ENCODE results near the gene TBC1D20. TPM values are rescaled to one million over a fixed set of nuclear protein-coding genes. Genes with fewer than 3 reads are reported as not detected.

TBC1D20 gene
- total RNA-seq, 1 donor from 2014 or later, result 40.6 TPM

DNA sequence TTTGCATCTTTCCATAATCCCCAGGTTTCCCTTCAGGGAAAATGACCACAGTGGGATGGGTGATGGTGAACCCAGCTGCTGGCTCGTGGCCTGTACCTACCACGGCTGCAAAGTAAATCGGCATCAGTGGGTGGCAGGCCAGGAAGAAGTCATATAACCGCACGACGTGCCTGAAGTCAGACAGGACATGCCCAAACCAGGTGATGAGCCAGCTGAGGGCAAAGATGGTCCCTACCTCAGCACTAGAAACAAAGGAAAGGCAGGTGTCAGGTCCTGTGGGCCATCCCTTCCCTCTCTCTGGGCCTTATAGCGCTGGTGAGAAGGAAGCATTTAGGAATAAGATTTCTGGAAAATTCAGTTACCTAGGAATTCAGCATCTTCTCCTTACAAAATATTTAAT is 22.2 kb downstream of the TBC1D20 start:
- no peaks in the 10 kb centered on the region for H3K27me3 ChIP-seq (ENCODE audit: insufficient read depth, low read length)
- no peaks in the 10 kb centered on the region for H3K27me3 Mint-ChIP-seq (ENCODE audit: low read depth, unreplicated experiment)
- H2AFZ ChIP-seq (ENCODE audit: low read depth, low read length), result no peak overlapping the region
- no peak overlapping the region for H3K4me3 Mint-ChIP-seq (ENCODE audit: unreplicated experiment)
- DNase-seq (ENCODE audit: low read depth) (no peak), FAIRE-seq (no peak)
- H4K20me1 ChIP-seq (ENCODE audit: insufficient read depth, low read length), result peaks cover 68% of the 10 kb centered on the region
- peaks cover 49% of the 10 kb centered on the region for H3K36me3 Mint-ChIP-seq (ENCODE audit: low read depth, unreplicated experiment)
- peaks cover 8% of the 10 kb centered on the region for H3K4me1 ChIP-seq (ENCODE audit: insufficient read depth, low read length)
- H3K36me3 ChIP-seq (ENCODE audit: insufficient read depth, low read length), result peaks cover 60% of the 10 kb centered on the region
- no peak for TF ChIP-seq CTCF (IDR thresholded peaks at IDR 0.05; ENCODE audit: insufficient read depth, low read depth, low read length)
- TF ChIP-seq EZH2 (IDR thresholded peaks at IDR 0.05; ENCODE audit: insufficient read depth, low read length), result no peak
- no peak overlapping the region for H3K4me2 ChIP-seq (ENCODE audit: low read length)
- no peak overlapping the region for H3K27ac ChIP-seq (ENCODE audit: low read depth, low read length)
- H3K79me2 ChIP-seq (ENCODE audit: insufficient read depth, low read length), result peaks cover 19% of the 10 kb centered on the region
- H3K4me3 ChIP-seq (ENCODE audit: insufficient read depth, low read depth, low read length), result no peak overlapping the region
- no peaks in the 10 kb centered on the region for H3K9me3 Mint-ChIP-seq (ENCODE audit: unreplicated experiment)
- H3K9ac ChIP-seq (ENCODE audit: low read length), result no peak overlapping the region
- no peak overlapping the region for H3K27ac Mint-ChIP-seq (ENCODE audit: unreplicated experiment)
- no peaks in the 10 kb centered on the region for H3K9me3 ChIP-seq (ENCODE audit: insufficient read depth, low read depth, low read length)
- peaks cover 21% of the 10 kb centered on the region for H3K4me1 Mint-ChIP-seq (ENCODE audit: low read depth, unreplicated experiment)

DNA sequence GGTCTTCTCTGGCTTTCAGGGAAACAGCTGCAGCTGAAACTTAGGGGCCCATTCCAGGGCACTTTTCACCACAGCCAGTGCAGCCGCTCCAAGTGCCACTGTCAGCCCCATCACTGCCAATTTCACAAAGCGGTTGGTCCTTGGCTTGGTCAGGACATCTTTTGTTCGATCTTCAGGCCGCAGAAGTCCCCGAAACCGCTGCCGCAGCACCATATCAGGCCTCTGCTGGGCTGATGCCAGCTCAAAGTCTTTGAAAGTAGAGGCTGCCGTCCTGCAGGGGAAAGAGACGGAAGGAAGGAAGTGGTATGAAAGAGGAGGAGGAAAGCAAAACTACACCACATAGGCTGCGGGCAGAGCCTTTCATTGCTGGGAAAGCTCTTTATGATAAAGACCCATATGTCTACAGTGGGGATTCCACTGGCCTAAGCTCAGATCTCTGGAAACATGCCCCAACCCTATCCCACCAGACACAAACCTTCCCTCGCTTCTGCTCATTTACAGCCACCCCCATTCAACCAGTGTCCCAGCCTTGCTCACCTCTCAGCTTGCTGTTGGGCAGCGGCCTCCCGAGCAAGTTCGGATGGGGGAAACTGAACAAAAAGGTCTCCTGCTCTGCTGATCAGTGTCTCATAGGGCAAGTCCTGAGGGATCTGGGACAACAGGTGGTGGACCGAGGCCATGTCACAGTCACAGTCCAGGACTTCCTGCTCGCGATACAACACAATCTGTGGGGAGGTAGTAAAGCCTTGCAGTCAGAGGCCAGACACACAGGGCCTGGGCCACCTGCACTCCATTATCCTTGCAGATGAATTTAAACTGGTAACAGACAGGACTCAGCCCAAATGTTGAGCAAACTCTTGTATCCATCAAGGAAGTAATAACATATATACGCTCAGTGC is 23.5 kb downstream of the TBC1D20 start:
- no peak for FAIRE-seq
- peaks cover 50% of the 10 kb centered on the region for H3K36me3 Mint-ChIP-seq (ENCODE audit: low read depth, unreplicated experiment)
- no peak overlapping the region for H2AFZ ChIP-seq (ENCODE audit: low read depth, low read length)

More for the DNA sequence above, 23.5 kb downstream of the TBC1D20 start:
- Histone ChIP-seq H3K36me3 (ENCODE audit: insufficient read depth, low read length) (peaks cover 63% of the 10 kb centered on the region), H3K9ac (ENCODE audit: low read length) (no peak overlapping the region), H3K4me2 (ENCODE audit: low read length) (no peak overlapping the region), H3K27me3 (ENCODE audit: insufficient read depth, low read length) (no peaks in the 10 kb centered on the region), H4K20me1 (ENCODE audit: insufficient read depth, low read length) (peaks cover 55% of the 10 kb centered on the region), H3K27ac (ENCODE audit: low read depth, low read length) (no peak overlapping the region), H3K9me3 (ENCODE audit: insufficient read depth, low read depth, low read length) (no peaks in the 10 kb centered on the region), H3K4me3 (ENCODE audit: insufficient read depth, low read depth, low read length) (no peak overlapping the region), H3K79me2 (ENCODE audit: insufficient read depth, low read length) (peaks cover 15% of the 10 kb centered on the region), H3K4me1 (ENCODE audit: insufficient read depth, low read length) (no peaks in the 10 kb centered on the region)
- H3K4me3 Mint-ChIP-seq (ENCODE audit: unreplicated experiment), result no peak overlapping the region
- H3K27ac Mint-ChIP-seq (ENCODE audit: unreplicated experiment), result no peak overlapping the region
- no peaks in the 10 kb centered on the region for H3K27me3 Mint-ChIP-seq (ENCODE audit: low read depth, unreplicated experiment)
- H3K9me3 Mint-ChIP-seq (ENCODE audit: unreplicated experiment), result no peaks in the 10 kb centered on the region
- TF ChIP-seq EZH2 (IDR thresholded peaks at IDR 0.05; ENCODE audit: insufficient read depth, low read length) (no peak), CTCF (IDR thresholded peaks at IDR 0.05; ENCODE audit: insufficient read depth, low read depth, low read length) (no peak)
- no peak for DNase-seq (ENCODE audit: low read depth)
- H3K4me1 Mint-ChIP-seq (ENCODE audit: low read depth, unreplicated experiment), result peaks cover 14% of the 10 kb centered on the region

Data from astrocyte (in vitro differentiated cells and primary cell).